A549 (cell line): ENCODE measurements around the gene NDC1. TPM values are rescaled to one million over a fixed set of nuclear protein-coding genes. Genes with fewer than 3 reads are reported as not detected.
A peak's percentile ranks its signal among the peaks of the same experiment; 100 is the strongest.

Experiments
- ATAC-seq, 2 experiments: fragments of 200-7000 bp in 1 of 2; fragments of >200 bp in 1 of 2; cut with Nextera tagmentation in 1 of 2; cut with Tn5 transposase in 1 of 2; 3 replicates each; pipeline versions ENCODE4 v1.8.0 to v1.9.1; 2018 to 2020; ENCODE audit warnings: mild to moderate bottlenecking in 1 of 2, moderate library complexity in 1 of 2
- CTCF ChIA-PET: fragments of 300-600 bp; sonication (Branson Sonifier 250); formaldehyde crosslinking; extraction: SDS; loops from one replicate; lab custom pipeline; 2021; ENCODE audit warnings: antibody characterized with exemption, inconsistent platforms; lab: Yijun Ruan, JAX
- POLR2A ChIA-PET: fragments of 350-600 bp; formaldehyde crosslinking; extraction: SDS; loops from one replicate; lab custom pipeline; 2021; ENCODE audit warnings: antibody characterized with exemption, inconsistent platforms; lab: Yijun Ruan, JAX
- DNase-seq, 2 experiments: peaks; one replicate each; pipeline versions ENCODE4 v3.0.0 to v3.0.0-alpha.2; 2011 to 2016; ENCODE audit warnings: low read depth in 1 of 2, low spot score in 1 of 2
- FAIRE-seq: peaks from 2 replicates; lab custom pipeline; 2011; peaks lifted over from hg19 to GRCh38; lab: Jason Lieb, UNC
- H3K27ac ChIP-seq, 2 experiments: fragments of >200 bp; sonication (Bioruptor Twin); formaldehyde crosslinking; 3 replicates each; pipeline ENCODE4 v1.5.1; 2016 to 2017
- H3K4me1 ChIP-seq: fragments of >200 bp; sonication (Bioruptor Twin); formaldehyde crosslinking; 3 replicates; pipeline ENCODE4 v1.6.1; 2016
- H3K4me2 ChIP-seq: fragments of >200 bp; sonication (Bioruptor Twin); formaldehyde crosslinking; 3 replicates; pipeline ENCODE4 v1.6.1; 2016
- H3K4me3 ChIP-seq: fragments of >200 bp; sonication (Bioruptor Twin); formaldehyde crosslinking; 3 replicates; pipeline ENCODE4 v1.5.1; 2016
- H3K9me3 ChIP-seq: fragments of >200 bp; sonication (Bioruptor Twin); formaldehyde crosslinking; 3 replicates; pipeline ENCODE4 v1.6.1; 2016
- BHLHE40 ChIP-seq: IDR thresholded peaks from 2 replicates; pipeline ENCODE4 v1.6.1; 2012; ENCODE audit warnings: low read depth, low read length, inconsistent platforms
- CBX2 ChIP-seq: fragments of 200-600 bp; sonication (generic); IDR thresholded peaks from 2 replicates; pipeline ENCODE4 v1.6.1; 2016; ENCODE audit warnings: low read depth, mild to moderate bottlenecking, borderline replicate concordance
- CEBPB ChIP-seq, 2 experiments: fragments of >200 bp in 1 of 2; sonication (Bioruptor Twin) in 1 of 2; formaldehyde crosslinking in 1 of 2; IDR thresholded peaks; 2 replicates each; pipeline ENCODE4 v1.6.1; 2012 to 2016
- CHD2 ChIP-seq: fragments of 150-350 bp; IDR thresholded peaks from 2 replicates; pipeline ENCODE4 v1.6.1; 2014; ENCODE audit warnings: low read length; ENCODE audit not compliant: partially characterized antibody
- EHMT2 ChIP-seq: fragments of 200-600 bp; sonication (generic); IDR thresholded peaks from 2 replicates; pipeline ENCODE4 v1.6.1; 2016; ENCODE audit warnings: antibody characterized with exemption, low read depth, mild to moderate bottlenecking, moderate library complexity
- ESRRA ChIP-seq: fragments of 150-350 bp; IDR thresholded peaks from 2 replicates; pipeline ENCODE4 v1.6.1; 2014; ENCODE audit warnings: mild to moderate bottlenecking, low read length, borderline replicate concordance
- FOSB ChIP-seq: fragments of 250-450 bp; sonication (Bioruptor Pico); IDR thresholded peaks from 2 replicates; pipeline ENCODE4 v1.5.0; 2020; ENCODE audit warnings: mild to moderate bottlenecking, moderate library complexity
- FOXS1 ChIP-seq: fragments of 250-450 bp; sonication (Bioruptor Pico); IDR thresholded peaks from 2 replicates; pipeline ENCODE4 v1.5.0; 2020; ENCODE audit warnings: mild to moderate bottlenecking, moderate library complexity
- HDAC2 ChIP-seq: fragments of 200-600 bp; sonication (generic); IDR thresholded peaks from 2 replicates; pipeline ENCODE4 v1.6.1; 2016
- JUN ChIP-seq, 2 experiments: fragments of >200 bp; sonication (Bioruptor Twin); formaldehyde crosslinking; IDR thresholded peaks; 2 replicates in 1 of 2; 3 replicates in 1 of 2; pipeline ENCODE4 v1.6.1; 2016 to 2017
- KDM1A ChIP-seq: fragments of 200-600 bp; sonication (generic); IDR thresholded peaks from 2 replicates; pipeline ENCODE4 v1.6.1; 2016; ENCODE audit warnings: low read depth, mild to moderate bottlenecking
- MAFK ChIP-seq: fragments of 450-650 bp; IDR thresholded peaks from 2 replicates; pipeline ENCODE4 v1.6.1; 2014; ENCODE audit not compliant: partially characterized antibody
- NR3C1 ChIP-seq: fragments of >200 bp; sonication (Bioruptor Twin); formaldehyde crosslinking; IDR thresholded peaks from 3 replicates; pipeline ENCODE4 v1.6.1; 2017
- POLR2A ChIP-seq: IDR thresholded peaks from 2 replicates; pipeline ENCODE4 v1.6.1; 2012; ENCODE audit warnings: mild to moderate bottlenecking, low read length
- POLR2AphosphoS2 ChIP-seq: conservative IDR thresholded peaks from 2 replicates; pipeline ENCODE4 v1.6.1; 2012; ENCODE audit warnings: low read length, improper control_type of control experiment, inconsistent platforms
- RARB ChIP-seq: fragments of 250-450 bp; sonication (Bioruptor Pico); IDR thresholded peaks from 2 replicates; pipeline ENCODE4 v1.8.0; 2021; ENCODE audit warnings: mild to moderate bottlenecking, moderate library complexity
- RCOR1 ChIP-seq: fragments of 150-350 bp; IDR thresholded peaks from 2 replicates; pipeline ENCODE4 v1.6.1; 2014; ENCODE audit warnings: antibody characterized with exemption, low read length, low read depth
- RNF2 ChIP-seq: fragments of 200-600 bp; sonication (generic); IDR thresholded peaks from 2 replicates; pipeline ENCODE4 v1.6.1; 2016; ENCODE audit warnings: low read depth, mild to moderate bottlenecking, antibody characterized with exemption, moderate library complexity, borderline replicate concordance
- TP53 ChIP-seq: fragments of 250-450 bp; sonication (Bioruptor Pico); IDR thresholded peaks from 2 replicates; pipeline ENCODE4 v1.5.0; 2021; ENCODE audit warnings: mild to moderate bottlenecking, moderate library complexity
- WGBS: methylation state at CpG from one replicate; pipeline ENCODE4 v1.1.6; 2017; ENCODE audit errors: missing lambda C conversion rate; 5-methylcytosine and 5-hydroxymethylcytosine counted together
- polyA plus RNA-seq, 4 experiments: library from polyadenylated mRNA; depleted of rRNA in 3 of 4; stranded (reverse); fragments of >200 nt; fragmentation: RNase III in 1 of 4; extraction: RNeasy Plus Mini Kit Qiagen cat#74134 plus additional on column Dnase treatment in 1 of 4; gene quantifications; 2 replicates in 3 of 4; 3 replicates in 1 of 4; pipeline ENCODE4 v1.2.3, GENCODE V29; 2011 to 2017
- TF ChIP-seq, protein P1 (sequence below): fragments of >200 bp; sonication (Bioruptor Twin); formaldehyde crosslinking; IDR thresholded peaks from 3 replicates; pipeline ENCODE4 v1.5.1; 2016
- TF ChIP-seq, protein P2 (sequence below): fragments of 150-350 bp; IDR thresholded peaks from 2 replicates; pipeline ENCODE4 v1.6.1; 2014; ENCODE audit warnings: low read depth, mild to moderate bottlenecking, low read length
- TF ChIP-seq, protein P3 (sequence below): IDR thresholded peaks from 2 replicates; pipeline ENCODE4 v1.6.1; 2012; ENCODE audit warnings: low read depth, borderline replicate concordance
- TF ChIP-seq, protein P4 (sequence below): fragments of 200-600 bp; sonication (generic); IDR thresholded peaks from 2 replicates; pipeline ENCODE4 v1.6.1; 2016; ENCODE audit warnings: antibody characterized with exemption, mild to moderate bottlenecking, moderate library complexity
- TF ChIP-seq, protein P5 (sequence below): fragments of >200 bp; sonication (Bioruptor Twin); formaldehyde crosslinking; IDR thresholded peaks from 2 replicates; pipeline ENCODE4 v1.6.1; 2016

Gene NDC1
- polyA plus RNA-seq, 2 of the 4 experiments (the other 2 are of a cell fraction): 26.4 to 49.5 TPM

DNA sequence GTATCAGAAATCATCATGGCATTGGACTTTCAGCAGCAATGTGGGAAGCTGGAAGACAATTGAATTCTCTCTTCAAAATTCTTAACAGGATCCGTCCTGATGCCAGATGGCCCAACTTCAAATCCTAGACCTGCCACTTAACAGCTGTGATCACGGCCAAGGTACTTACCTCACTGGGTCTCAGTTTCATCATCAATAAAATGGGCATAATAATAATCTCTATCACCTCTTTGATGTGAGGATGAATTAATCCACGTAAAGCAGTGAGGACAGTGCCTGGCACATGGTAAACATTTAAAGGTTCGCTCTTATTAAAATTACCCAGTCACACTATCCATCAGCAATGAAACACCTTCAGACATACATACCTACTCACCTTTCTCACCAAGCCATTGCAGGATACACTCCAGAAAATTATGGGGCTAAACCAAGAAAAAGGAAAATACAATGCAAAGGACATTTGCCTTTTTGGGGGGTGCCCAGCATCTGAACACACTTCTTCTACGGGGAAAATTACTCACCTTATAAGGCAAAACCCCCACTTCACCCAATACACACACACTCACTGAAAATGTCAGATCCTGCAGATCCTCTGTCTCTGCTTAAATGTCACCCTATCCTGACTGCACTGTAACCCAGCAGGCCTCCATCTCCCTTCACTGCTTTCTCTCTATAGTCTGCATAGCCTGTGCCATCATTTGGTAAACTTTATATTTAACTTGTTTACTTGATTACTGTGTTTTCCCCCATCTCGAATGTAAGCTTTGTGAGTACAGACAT lies 120.9 kb downstream of the NDC1 start:
- no peaks in the 10 kb centered on the region for H3K9me3 ChIP-seq
- TF ChIP-seq JUN (IDR thresholded peaks at IDR 0.05) (no peak), POLR2AphosphoS2 (no peak), EHMT2 (no peak), HDAC2 (no peak)
- TF ChIP-seq, protein P1, sequence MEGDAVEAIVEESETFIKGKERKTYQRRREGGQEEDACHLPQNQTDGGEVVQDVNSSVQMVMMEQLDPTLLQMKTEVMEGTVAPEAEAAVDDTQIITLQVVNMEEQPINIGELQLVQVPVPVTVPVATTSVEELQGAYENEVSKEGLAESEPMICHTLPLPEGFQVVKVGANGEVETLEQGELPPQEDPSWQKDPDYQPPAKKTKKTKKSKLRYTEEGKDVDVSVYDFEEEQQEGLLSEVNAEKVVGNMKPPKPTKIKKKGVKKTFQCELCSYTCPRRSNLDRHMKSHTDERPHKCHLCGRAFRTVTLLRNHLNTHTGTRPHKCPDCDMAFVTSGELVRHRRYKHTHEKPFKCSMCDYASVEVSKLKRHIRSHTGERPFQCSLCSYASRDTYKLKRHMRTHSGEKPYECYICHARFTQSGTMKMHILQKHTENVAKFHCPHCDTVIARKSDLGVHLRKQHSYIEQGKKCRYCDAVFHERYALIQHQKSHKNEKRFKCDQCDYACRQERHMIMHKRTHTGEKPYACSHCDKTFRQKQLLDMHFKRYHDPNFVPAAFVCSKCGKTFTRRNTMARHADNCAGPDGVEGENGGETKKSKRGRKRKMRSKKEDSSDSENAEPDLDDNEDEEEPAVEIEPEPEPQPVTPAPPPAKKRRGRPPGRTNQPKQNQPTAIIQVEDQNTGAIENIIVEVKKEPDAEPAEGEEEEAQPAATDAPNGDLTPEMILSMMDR: no peak
- no peak for DNase-seq
- FAIRE-seq: no peak
- ATAC-seq: no peak
- CTCF ChIA-PET: interaction anchor here (1.3 to 1.4 kb wide), 2 partner anchors 10 to 46 kb away, joined by 3 read pairs; no protein-coding TSS in a partner anchor
- POLR2A ChIA-PET: no interaction called here
- no peak overlapping the region for H3K4me2 ChIP-seq
- 33% methylated on average over 6 of the region's 6 CpGs for WGBS
- H3K4me1 ChIP-seq: no peaks in the 10 kb centered on the region
- H3K27ac ChIP-seq: no peak overlapping the region
- no peak overlapping the region for H3K4me3 ChIP-seq

DNA sequence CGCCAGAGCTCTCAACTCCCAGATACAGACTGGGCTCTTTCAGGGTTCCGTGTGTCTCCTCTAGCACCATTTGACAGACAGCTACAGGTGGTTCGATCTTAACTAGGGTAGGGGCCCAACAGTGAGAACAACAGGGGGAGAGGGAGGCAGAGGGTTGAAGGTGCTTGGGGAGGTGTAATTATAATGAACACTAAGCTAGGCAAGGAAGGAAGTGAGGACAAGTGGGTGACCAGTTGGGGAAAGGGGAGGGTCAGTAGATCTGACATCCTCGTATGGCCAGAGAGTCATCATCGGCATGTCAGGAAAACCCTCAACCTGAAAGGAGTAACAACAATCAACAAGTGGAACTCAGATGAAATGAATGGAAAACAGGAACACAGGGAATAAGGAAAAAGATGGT lies 121.9 kb downstream of the NDC1 start:
- Histone ChIP-seq H3K4me3 (no peak overlapping the region), H3K9me3 (no peaks in the 10 kb centered on the region), H3K4me1 (no peaks in the 10 kb centered on the region), H3K27ac (no peak overlapping the region), H3K4me2 (no peak overlapping the region)
- no peak for FAIRE-seq
- ChIA-PET POLR2A (no interaction called here), CTCF (interaction anchor here (0.7 to 1.4 kb wide), 4 partner anchors 11 to 47 kb away, joined by 3 read pairs; no protein-coding TSS in a partner anchor)
- TF ChIP-seq RCOR1 (no peak), FOXS1 (CRISPR knock-in tag) (no peak), RNF2 (no peak)
- WGBS: 75% methylated on average over 5 of the region's 5 CpGs
- no peak for DNase-seq
- ATAC-seq: no peak

DNA sequence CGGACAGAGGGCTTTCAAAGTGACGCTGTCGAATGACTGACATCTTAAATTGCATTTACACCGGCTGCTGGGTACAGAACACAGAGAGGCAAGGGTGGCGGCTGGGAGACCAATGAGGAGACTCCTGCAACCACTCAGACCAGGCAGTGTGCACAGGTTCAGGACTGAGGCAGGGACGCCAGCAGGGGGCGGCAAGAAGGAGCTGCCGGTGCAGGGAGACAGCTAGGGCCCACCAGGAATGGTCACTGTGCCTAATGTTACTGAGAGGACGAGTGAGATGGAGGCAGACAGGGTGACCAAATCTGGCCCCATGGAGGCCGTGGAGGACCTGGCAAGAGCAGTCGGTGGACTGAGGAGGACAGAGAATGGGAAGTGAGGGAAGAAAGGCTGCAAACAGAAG lies 122.6 kb downstream of the NDC1 start:
- 33% methylated on average over 9 of the region's 11 CpGs for WGBS
- no peaks in the 10 kb centered on the region for H3K9me3 ChIP-seq
- FAIRE-seq (no peak), DNase-seq (peak in 1 of 2 experiments; percentile 20), ATAC-seq (peak; percentile 75 to 96; a peak in 4 of 6 replicates)
- H3K4me2 ChIP-seq: no peak overlapping the region
- CTCF ChIA-PET: interaction anchor here (0.7 to 1.4 kb wide), 4 partner anchors 12 to 141 kb away, joined by 3 read pairs; no protein-coding TSS in a partner anchor
- POLR2A ChIA-PET: no interaction called here
- no peak overlapping the region for H3K4me3 ChIP-seq
- H3K27ac ChIP-seq: no peak overlapping the region
- no peaks in the 10 kb centered on the region for H3K4me1 ChIP-seq
- TF ChIP-seq TP53 (CRISPR knock-in tag) (no peak), POLR2A (no peak), ESRRA (no peak), CBX2 (no peak), RARB (CRISPR knock-in tag) (no peak), CHD2 (no peak), CEBPB (IDR thresholded peaks at IDR 0.05) (no peak), FOSB (CRISPR knock-in tag) (no peak), BHLHE40 (no peak), NR3C1 (no peak), MAFK (no peak), KDM1A (no peak)
- TF ChIP-seq, protein P1: peak; percentile 23; the same call in 2 of the 3 replicates
- TF ChIP-seq, protein P2, sequence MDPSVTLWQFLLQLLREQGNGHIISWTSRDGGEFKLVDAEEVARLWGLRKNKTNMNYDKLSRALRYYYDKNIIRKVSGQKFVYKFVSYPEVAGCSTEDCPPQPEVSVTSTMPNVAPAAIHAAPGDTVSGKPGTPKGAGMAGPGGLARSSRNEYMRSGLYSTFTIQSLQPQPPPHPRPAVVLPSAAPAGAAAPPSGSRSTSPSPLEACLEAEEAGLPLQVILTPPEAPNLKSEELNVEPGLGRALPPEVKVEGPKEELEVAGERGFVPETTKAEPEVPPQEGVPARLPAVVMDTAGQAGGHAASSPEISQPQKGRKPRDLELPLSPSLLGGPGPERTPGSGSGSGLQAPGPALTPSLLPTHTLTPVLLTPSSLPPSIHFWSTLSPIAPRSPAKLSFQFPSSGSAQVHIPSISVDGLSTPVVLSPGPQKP: no peak
- TF ChIP-seq, protein P3, sequence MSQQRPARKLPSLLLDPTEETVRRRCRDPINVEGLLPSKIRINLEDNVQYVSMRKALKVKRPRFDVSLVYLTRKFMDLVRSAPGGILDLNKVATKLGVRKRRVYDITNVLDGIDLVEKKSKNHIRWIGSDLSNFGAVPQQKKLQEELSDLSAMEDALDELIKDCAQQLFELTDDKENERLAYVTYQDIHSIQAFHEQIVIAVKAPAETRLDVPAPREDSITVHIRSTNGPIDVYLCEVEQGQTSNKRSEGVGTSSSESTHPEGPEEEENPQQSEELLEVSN: no peak
- TF ChIP-seq, protein P4, sequence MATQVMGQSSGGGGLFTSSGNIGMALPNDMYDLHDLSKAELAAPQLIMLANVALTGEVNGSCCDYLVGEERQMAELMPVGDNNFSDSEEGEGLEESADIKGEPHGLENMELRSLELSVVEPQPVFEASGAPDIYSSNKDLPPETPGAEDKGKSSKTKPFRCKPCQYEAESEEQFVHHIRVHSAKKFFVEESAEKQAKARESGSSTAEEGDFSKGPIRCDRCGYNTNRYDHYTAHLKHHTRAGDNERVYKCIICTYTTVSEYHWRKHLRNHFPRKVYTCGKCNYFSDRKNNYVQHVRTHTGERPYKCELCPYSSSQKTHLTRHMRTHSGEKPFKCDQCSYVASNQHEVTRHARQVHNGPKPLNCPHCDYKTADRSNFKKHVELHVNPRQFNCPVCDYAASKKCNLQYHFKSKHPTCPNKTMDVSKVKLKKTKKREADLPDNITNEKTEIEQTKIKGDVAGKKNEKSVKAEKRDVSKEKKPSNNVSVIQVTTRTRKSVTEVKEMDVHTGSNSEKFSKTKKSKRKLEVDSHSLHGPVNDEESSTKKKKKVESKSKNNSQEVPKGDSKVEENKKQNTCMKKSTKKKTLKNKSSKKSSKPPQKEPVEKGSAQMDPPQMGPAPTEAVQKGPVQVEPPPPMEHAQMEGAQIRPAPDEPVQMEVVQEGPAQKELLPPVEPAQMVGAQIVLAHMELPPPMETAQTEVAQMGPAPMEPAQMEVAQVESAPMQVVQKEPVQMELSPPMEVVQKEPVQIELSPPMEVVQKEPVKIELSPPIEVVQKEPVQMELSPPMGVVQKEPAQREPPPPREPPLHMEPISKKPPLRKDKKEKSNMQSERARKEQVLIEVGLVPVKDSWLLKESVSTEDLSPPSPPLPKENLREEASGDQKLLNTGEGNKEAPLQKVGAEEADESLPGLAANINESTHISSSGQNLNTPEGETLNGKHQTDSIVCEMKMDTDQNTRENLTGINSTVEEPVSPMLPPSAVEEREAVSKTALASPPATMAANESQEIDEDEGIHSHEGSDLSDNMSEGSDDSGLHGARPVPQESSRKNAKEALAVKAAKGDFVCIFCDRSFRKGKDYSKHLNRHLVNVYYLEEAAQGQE: no peak
- TF ChIP-seq, protein P5, sequence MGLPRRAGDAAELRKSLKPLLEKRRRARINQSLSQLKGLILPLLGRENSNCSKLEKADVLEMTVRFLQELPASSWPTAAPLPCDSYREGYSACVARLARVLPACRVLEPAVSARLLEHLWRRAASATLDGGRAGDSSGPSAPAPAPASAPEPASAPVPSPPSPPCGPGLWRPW: no peak
